LNCaP clone FGC (cell line): ENCODE results near the gene SWI5.

ENCODE experiments used
- DNase-seq: peaks from one replicate; pipeline ENCODE4 v3.0.0-alpha.2; 2011; ENCODE audit warnings: low read depth
- H3K4me3 ChIP-seq: 2 replicates; pipeline ENCODE4 v1.5.1; 2011; ENCODE audit warnings: mild to moderate bottlenecking, low read depth, low read length, control low read depth
- CTCF ChIP-seq: IDR thresholded peaks from 2 replicates; pipeline ENCODE4 v1.5.1; 2012; ENCODE audit warnings: mild to moderate bottlenecking; ENCODE audit not compliant: control insufficient read depth, insufficient read depth; ENCODE audit errors: extremely low read depth

Gene SWI5

GRCh38 chr9:128335161-128335560 lies 59.1 kb downstream of the SWI5 start:
- no peak for DNase-seq
- H3K4me3 ChIP-seq, result no peak overlapping the region
- TF ChIP-seq CTCF, result no peak

- TF ChIP-seq CTCF, result no peak
- DNase-seq, result no peak
- H3K4me3 ChIP-seq, result no peak overlapping the region
Observed at GRCh38 chr9:128335914-128336313, 59.8 kb downstream of the SWI5 start.

- no peak for TF ChIP-seq CTCF
- H3K4me3 ChIP-seq, result no peak overlapping the region
- no peak for DNase-seq
Observed at GRCh38 chr9:128337936-128338335, 61.9 kb downstream of the SWI5 start.
